NK-92 treated with Interleukin-12 subunit alpha and Interleukin-12 subunit beta, amount 100 ng/mL, for 24 hours (cell line): ENCODE results near the gene SPNS3.
A peak's percentile ranks its signal among the peaks of the same experiment; 100 is the strongest.

ENCODE experiments used
- DNase-seq: peaks from one replicate; lab custom pipeline; 2025; lab: John Stamatoyannopoulos, UW

Gene SPNS3

DNA sequence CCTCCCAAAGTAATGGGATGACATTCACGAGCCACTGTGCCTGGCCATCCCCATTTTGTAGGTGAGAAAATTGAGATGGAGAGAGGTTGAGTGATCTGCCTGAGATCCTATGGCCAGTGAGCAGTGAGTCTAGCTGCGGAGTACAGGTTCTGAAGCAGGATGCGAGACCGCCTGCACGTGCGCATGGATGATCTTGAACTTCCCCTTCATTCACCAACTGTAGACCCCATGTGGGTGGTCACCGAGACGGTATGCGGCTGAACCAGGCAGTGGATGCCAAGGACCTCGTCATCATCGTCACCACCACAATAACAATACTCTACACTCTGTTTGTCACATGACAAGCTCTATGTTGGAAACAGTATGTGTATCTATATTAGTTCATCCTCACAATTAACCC, 6.2 kb upstream of the SPNS3 start:
- DNase-seq, result no peak

DNA sequence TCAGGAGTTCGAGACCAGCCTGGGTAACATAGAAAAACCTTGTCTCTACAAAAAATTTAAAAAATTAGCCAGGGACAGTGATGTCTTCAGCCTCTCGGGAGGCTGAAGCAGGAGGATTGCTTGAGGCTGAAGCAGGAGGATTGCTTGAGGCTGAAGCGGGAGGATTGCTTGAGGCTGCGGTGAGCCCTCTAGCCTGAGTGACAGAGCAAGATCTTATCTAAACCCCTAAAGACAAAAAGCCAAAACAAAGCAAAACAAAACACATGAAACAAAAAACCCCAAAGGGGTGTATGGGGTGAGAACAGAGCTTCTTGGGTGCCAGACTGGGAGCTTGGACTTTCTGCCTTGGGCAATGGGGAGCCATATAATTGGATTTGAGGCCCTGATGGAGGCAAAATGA, 2.6 kb downstream of the SPNS3 start:
- no peak for DNase-seq

DNA sequence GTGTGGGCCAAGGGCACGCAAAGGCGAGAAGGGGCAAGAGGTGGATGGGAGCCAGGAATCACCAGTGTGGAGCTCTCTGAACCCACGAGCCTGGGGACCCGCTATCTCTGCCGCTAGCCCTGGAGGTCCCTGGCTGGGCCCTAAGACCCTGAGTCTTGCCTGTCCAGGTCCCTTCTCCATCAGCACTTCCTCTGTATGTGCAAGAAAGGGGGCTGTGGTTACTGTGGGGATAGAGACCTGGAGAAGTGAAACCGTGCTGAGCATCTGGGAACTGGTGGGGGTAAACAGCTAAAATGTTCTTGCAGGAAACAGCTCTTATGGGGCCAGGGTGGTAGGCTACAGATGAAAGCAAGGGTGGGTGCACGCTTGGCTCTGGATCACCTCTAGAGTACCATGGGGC, 3.1 kb downstream of the SPNS3 start:
- DNase-seq, result no peak

DNA sequence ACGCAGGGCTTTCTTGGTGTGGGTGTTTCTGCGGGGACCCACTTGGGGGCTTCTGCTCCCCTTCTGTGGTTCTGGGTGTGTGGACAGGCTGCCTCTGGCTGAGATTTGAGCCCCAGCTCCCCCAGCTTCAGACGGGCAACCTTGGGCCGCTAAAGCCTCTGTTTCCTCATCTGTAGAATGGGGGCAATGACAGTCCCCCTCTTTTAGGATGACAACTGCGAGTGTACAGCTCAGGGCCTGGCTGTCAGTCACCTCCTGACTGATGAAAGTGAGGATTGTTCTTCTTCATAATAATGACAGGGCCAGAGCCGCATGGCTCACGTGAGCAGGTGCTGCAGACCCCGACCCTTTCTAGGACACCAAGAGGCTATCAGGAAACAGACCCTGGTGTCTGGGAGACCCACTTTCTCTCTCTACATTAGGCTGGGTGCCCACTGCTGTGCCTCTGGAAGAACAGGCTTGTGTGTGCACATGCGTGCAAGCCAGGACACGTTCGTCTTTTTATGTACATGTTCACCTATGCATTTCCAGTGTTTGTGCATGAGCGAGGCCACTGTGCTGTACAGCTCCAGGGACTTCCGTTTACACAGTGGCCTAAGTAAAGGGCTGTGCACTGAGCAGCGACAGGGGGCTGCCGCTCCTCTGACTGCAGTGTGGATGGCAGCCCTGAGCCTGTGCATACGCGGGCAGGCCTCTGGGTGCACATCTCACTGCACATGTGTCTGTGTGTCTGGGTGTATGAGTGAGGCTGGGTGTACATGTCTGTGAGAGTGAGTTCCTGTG, 4.6 kb downstream of the SPNS3 start:
- no peak for DNase-seq

DNA sequence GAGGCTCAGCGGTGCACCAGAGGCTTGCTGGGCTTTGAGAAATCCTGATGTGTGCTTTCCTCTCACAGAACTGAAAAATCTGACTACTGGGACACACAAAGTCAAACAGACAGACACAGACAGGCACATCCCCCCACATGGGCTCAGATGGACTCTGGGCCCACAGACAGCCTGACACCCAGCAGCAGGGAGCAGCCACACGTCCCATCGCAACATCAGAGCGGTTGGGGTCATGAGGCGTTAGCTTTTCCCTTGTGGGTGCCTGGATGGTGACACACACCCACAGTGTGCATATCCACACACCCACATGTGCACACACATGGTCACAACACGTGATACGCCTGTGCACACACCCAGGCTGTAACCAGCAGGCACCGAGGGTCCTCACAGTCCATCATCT, 6.3 kb downstream of the SPNS3 start:
- no peak for DNase-seq

DNA sequence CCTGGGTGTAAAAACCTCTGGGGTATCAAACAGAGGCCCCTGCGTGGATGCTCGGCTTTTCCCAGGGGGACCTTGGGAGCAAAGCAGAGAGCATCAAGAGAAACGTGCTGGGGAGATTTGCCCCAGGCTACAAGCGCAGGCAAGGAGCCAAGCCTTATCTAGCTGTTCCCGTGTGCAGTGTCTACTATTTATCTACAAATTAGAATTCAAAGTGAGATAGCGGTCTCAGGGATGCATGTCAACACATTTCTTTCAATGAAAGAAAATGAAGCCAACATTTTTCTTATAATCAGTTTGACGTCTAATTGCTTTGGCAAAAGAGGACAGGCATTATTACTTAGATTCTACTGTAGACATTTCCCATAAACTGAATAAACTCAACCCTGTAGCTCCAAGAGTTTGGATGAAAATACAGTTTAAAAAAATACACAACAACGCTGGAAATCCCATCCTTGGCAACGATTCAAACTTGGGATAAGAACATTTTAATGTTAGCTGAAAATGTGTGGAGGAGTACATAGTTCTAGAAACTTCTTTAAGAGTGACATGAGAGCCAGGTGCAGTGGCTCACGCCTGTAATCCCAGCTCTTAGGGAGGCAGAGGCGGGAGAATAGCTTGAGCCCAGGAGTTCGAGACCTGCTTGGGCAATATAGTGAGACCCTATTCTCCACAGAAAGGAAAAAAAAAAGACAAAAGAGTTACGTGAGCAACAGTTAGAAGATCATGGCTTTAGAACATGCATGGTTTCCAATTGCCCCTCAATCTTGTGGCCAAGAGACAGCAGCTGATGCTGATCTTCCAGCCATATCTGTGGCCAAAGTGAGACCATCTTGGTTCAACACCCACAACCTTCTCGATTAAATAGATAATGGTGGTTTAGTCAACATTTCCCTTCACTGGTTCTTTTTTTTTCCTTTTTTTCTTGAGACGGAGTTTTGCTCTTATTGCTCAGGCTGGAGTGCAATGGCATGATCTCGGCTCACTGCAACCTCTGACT, 7.2 kb downstream of the SPNS3 start:
- peak; percentile 1 for DNase-seq

DNA sequence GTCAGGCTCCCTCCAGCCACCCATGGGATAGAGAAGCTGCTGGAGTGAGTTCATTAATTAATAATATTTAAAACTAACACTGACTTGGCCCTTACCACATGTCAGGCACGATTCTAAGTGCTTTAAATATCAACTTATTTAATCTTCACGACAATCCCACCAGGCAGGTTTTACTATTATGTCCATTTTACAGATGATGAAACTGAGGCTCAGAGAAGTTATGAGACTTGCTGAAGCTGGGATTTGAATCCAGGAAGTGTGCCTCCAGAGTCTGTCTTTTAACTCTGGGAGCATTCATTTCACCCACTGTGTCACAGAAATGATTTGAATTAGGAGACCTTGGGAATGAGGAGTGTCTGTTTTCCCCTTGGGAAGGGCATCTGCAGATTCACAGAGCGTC, 8.8 kb downstream of the SPNS3 start:
- DNase-seq, result no peak

DNA sequence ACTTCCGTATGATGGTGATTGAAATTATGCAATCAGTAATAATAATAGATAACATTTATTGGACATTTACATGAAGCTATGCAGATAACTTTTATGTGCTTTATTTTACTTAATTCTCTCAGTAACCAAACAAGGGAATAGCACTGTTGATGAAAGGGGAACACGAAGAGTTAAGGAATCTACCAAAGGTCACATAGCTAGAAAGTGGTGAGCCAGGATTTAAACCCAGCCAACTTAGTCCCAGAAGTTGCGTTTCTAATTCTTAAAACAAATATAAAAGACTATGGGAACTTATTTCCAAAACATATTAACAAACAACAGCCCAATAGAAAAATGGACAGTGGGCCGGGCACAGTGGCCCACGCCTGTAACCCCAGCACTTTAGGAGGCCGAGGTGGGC, 9.7 kb downstream of the SPNS3 start:
- DNase-seq, result no peak

DNA sequence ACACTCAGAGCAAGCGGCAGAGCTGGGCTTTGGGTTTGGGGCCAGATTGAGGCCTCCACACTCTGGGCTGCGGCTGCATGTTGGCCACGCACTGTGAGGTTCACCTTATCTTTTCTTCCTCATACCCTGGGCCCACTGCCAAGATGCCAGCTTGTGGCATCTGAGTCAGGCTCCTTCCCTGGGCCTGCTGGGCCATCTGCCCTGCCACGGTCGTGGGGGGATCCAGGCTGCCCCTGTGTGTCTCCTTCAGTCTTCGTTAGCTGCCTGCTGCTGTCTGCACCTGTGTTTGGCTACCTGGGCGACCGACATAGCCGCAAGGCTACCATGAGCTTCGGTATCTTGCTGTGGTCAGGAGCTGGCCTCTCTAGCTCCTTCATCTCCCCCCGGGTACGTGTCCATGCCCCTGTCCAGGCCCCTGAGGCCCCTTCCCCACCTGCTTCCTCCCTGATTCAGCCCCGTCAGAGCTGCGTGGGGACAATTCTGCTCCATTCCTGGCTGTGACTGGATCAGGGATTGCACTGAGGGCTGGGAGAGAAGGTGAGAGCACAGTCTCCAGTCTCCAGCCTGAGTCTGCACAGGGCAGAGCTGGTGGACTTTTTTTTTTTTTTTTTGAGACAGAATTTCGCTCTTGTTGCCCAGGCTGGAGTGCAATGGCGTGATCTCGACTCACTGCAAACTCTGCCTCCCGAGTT, 11.2 kb downstream of the SPNS3 start:
- no peak for DNase-seq

DNA sequence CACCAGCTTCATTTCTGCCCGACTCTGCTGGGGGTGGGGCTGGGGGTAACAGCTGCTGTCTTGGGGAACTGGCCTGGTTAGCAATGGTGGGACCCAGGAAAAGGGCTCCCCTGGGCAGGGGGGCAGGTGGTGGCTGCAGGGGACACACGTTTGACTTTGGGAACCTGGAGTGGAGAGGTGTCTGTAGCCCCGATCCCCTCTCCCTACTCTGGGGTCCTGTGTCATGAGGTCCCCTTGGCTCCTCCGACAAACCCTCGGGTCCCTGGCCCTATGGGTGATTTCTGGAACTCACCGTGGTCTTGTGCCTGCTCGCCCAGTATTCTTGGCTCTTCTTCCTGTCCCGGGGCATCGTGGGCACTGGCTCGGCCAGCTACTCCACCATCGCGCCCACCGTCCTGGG, 12.0 kb downstream of the SPNS3 start:
- no peak for DNase-seq

DNA sequence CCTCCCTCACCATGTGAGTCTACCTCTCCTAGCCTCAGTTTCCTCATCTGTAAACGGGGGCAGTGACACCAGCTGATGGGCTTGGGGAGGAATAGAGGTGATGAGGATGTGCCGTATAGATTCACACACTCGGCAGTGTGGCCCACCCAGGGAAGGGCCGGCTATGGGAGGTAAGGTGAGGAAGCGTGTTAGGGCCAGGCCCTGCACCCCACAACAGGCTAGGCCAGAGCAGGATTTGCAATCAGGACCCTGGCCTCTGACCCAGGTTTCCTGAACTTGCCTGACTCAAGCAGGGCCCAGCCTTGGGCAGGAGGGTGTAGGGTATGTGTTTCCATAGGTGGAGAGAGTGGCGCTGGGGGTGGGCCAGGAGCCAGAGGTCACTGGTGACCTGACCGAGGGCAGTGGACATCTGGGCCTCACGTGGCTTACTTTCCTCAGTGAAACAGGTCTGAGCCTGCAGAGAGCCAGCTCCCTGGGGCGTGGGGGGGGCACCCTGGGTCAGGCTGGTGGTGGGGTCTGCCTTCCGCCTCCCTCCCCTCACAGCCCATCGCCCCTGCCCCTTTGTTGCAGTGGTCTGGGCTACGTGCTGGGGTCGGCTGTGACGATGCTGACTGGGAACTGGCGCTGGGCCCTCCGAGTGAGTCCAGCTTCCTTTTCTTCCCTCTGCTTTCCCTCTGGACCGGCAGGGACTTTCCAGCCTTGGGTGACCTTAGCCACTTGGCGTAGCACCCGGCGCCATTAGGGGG, 12.8 kb downstream of the SPNS3 start:
- DNase-seq, result no peak

DNA sequence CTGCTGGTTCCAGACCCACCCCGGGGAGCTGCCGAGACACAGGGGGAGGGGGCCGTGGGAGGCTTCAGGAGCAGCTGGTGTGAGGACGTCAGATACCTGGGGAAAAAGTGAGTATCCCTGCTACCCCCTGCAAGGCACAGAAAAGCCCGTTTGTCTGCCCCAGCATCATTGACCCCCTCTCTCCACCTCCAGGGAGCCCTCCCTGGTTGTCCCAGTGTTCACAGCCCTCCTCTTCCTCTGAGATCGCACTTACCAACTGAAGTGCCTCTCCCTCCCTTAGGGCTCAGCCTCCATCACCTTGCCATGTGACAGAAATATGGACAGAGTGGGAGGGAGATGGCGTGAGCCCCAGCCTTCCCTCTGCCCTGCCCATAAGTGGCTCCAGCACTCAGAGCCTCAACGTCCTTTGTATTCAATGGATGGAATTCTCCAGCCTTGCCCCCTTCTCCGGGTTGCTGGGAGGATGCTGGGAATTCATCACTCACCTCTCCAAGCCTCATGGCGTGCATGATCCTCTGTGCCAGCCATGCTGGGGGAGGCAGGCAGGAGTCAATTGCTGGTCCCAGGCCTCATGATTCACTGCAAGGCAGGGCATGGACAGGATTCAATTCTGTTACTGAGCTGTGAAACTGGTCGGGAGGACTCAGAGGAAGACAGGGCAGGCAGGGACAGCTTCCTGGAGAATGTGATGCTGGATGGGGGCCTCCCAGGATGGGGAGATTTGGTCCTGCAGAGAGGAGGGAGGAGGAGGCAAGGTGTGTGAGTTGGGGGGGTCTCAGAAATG, 14.6 kb downstream of the SPNS3 start:
- DNase-seq, result no peak

DNA sequence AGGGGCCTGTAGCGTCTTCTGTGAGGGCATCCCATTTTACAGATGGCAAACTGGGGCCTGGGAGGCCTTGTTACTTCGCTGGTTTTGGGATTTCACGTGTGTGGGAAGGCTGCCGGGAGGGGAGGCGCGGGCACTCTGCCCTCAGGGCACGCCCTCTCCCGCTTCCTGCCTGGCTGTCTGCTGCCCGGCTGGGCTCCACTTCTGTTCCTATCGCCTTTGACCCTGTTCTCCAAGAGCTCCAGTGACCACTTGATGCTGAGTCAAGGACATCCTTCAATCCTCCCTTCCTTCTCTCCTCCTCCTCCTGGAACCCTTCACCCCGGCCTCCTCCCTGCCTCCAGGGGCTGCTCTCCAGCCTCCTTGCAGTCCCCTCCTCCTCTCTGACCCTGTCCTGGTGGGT, 16.0 kb downstream of the SPNS3 start:
- DNase-seq, result no peak

DNA sequence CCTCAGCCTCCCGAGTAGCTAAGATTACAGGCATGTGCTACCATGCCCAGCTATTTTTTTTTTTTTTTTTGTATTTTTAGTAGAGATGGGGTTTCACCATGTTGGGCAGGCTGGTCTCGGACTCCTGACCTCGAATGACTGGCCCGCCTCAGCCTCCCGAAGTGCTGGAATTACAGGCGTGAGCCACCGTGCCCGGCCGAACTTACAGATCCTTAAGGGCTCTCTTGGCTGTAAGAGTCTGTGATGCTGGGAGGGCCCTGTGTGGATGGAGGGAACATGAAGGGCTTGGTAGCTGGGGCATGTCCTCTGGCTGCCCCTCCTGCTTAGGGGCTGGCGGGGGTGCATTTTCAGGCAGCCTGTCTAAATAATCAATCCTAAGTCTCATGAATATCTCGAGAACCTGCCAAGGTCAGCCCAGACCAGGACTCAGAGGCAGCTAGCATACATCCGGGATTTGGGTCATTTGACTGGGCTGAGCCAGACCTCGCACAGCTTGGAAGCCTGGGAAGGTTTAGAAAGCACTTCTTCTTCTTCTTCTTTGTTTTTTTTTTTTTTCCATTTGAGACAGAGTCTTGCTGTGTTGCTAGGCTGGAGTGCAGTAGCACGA, 17.1 kb downstream of the SPNS3 start:
- no peak for DNase-seq

DNA sequence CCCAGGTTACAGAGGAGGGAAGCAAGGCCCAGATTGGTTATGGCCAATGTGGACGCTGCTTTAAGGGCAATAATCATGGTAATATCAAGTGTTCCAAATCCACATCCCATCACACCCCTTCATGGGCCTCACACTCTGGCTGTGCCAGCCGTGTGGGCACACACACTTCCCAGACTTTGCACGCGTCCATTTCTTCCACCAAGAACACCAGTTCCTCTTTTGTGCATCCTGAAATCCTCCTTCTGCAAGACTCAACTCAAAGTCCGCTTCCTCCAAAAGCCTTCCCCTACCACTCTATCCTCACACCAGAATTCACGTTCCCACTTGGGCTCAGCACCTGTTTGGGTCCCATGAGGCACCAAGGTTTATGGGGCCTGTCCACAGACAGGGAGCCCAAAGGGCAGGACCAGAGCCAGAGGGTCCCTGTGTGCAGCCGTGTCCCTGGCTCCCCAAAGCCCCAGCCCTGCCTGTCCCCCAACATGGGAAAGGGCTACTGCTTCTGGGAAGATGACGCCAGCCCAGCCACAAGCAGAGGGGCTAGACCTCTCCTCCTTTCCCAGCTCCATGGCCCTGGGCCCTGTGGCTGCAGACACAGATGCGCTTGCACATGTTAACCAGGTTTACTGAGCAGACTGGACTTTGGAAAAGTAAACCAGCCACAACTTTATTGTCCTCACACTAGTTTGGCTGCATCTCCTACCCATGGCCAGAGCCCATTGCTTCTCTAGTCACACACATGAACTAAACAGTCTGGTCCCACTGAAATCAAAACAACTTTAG, 20.3 kb downstream of the SPNS3 start:
- no peak for DNase-seq

DNA sequence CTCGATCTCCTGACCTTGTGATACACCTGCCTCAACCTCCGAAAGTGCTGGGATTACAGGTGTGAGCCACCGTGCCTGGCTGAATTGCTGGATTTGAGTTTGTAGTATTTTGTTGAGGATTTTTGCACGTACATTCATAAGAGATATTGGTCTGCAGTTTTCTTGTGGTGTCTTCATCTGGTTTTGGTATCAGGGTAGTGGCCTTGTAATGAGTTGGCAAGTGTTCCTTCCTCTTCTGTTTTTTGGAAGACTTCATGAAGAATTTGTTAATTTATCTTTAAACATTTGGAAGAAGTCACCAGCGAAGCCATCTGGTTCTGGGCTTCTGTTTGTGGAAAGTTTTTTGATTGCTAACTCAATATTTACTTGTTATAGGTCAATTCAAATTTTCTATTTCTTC, 26.9 kb downstream of the SPNS3 start:
- no peak for DNase-seq

DNA sequence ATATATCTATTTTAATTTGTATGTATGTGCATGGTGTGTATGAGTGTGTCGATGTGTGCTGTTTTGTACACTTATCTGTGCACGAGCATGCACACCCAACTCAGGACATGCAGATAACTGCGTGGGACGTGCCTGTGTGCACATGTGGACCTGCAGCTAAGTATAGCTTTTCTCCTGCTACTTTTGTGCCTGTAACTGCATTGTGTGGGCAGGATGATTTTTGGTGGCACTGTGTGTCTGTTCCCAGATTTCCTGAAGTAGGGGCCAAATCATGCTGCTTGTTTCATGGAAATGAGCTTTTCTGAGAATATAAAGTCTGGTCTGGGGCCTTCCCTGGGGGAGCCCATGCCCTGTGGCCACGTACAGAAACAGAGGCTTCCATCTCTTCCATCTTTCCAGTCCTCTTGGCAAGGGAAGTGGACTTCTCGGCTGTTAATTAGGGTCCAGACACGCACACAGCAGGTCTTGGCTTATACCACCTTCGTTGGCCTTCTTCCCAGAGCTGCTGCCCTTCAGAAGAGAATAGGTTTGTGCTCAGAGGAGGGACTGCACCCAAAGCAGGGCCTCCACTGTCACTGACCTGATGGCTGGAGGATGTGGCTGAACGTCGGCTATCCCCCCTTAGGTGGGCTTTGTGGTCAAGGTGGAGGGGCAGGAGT, 30.2 kb downstream of the SPNS3 start:
- DNase-seq, result no peak

DNA sequence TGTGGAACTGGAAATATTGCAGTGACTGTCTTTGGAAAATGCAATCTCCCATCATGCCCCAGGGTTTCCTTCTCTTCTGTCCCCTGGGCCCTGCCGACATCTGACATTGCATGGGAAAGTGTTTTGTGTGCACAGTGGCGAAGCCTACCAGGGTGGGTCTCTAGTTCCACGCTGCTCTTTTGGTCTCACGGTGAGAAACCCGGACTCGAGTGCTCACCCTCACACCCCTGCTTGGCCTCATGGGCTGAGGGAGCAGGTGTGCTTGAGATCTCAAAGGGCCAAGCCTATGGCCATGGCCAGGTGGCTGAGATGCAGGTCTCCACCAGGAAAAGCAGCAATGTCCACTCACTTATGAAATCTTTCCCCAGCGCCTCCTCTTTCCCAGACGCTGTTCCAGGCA, 32.0 kb downstream of the SPNS3 start:
- no peak for DNase-seq

DNA sequence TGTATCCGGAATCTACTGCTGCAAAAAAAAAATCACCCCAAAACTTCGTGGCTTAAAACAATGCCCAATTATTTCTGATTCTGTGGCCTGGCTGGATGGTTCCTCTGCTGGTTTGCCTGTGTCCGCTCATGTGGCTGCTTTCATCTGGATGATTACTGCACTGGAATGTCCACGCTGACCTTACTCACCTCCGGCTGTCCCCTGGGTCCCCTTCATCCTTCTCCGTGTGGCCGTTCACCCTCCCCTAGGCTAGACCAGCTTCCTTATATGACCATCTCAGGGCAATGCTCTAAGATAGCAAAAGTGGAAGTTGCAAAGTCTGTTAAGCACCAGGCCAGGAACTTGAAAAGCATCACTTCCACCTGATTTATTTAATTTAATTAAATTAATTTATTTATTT, 33.5 kb downstream of the SPNS3 start:
- DNase-seq, result no peak
